T follicular helper cell (primary cell): Measurements from ENCODE around the gene ATG101.

Source experiments
- DNase-seq: peaks from one replicate; pipeline ENCODE4 v3.0.0-alpha.2; 2020; ENCODE audit warnings: low read depth

Gene ATG101

GRCh38 chr12:52079576-52080402 lies 10.0 kb downstream of the ATG101 start, which contains the start of gene SMIM41:
Gene SMIM41, plus strand, starts transcription at chr12:52079704. Its CDS starts 76 bp downstream, at chr12:52079780.
- DNase-seq: no peak

GRCh38 chr12:52080403-52081251 lies 10.8 kb downstream of the ATG101 start:
- no peak for DNase-seq

GRCh38 chr12:52081263-52081733 lies 11.5 kb downstream of the ATG101 start:
- no peak for DNase-seq

GRCh38 chr12:52082026-52082668 lies 12.4 kb downstream of the ATG101 start:
- DNase-seq: no peak

GRCh38 chr12:52082669-52082987 lies 12.8 kb downstream of the ATG101 start:
- no peak for DNase-seq

GRCh38 chr12:52082988-52083637 lies 13.3 kb downstream of the ATG101 start:
- DNase-seq: peak; percentile 49

GRCh38 chr12:52083638-52083996 lies 13.8 kb downstream of the ATG101 start:
- DNase-seq: no peak

GRCh38 chr12:52084491-52085231 lies 14.9 kb downstream of the ATG101 start:
- DNase-seq: no peak

- no peak for DNase-seq
Measured at GRCh38 chr12:52085682-52086180, 16.0 kb downstream of the ATG101 start.

GRCh38 chr12:52086366-52086765 lies 16.6 kb downstream of the ATG101 start:
- no peak for DNase-seq

GRCh38 chr12:52086944-52087835 lies 17.4 kb downstream of the ATG101 start:
- no peak for DNase-seq

GRCh38 chr12:52087961-52088820 lies 18.4 kb downstream of the ATG101 start:
- DNase-seq: no peak

GRCh38 chr12:52089491-52089890 lies 19.7 kb downstream of the ATG101 start:
- no peak for DNase-seq

GRCh38 chr12:52090291-52090690 lies 20.5 kb downstream of the ATG101 start:
- no peak for DNase-seq

- no peak for DNase-seq
Measured at GRCh38 chr12:52091061-52091460, 21.3 kb downstream of the ATG101 start.

- DNase-seq: no peak
Measured at GRCh38 chr12:52091869-52092268, 22.1 kb downstream of the ATG101 start.

- DNase-seq: no peak
Measured at GRCh38 chr12:52093346-52093745, 23.6 kb downstream of the ATG101 start.

GRCh38 chr12:52096332-52097044 lies 26.7 kb downstream of the ATG101 start:
- DNase-seq: no peak
